ENCODE data around the gene PCDHGC5. TPM values are rescaled to one million over a fixed set of nuclear protein-coding genes. Genes with fewer than 3 reads are reported as not detected.

The PCDHGC5 gene
- total and polyA plus RNA-seq, 2 donors (not counting 3 experiments of a cell fraction or from before 2014, with no cell fraction given): 0.21 to 1.2 TPM

DNA sequence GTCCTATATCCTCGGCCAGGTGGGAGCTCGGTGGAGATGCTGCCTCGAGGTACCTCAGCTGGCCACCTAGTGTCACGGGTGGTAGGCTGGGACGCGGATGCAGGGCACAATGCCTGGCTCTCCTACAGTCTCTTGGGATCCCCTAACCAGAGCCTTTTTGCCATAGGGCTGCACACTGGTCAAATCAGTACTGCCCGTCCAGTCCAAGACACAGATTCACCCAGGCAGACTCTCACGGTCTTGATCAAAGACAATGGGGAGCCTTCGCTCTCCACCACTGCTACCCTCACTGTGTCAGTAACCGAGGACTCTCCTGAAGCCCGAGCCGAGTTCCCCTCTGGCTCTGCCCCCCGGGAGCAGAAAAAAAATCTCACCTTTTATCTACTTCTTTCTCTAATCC, 11.1 kb upstream of the PCDHGC5 start:
- intact Hi-C loops (cut with micrococcal nuclease): loop anchor here (2.0 kb wide), 1 partner anchor 57 kb away; the partner anchor contains the start of gene PCDHGA11
- no peak for DNase-seq (ENCODE audit: low read depth, low spot score)

GRCh38 chr5:141478321-141478945, 10.4 kb upstream of the PCDHGC5 start:
- BruUV-seq (replicated peaks): no TSS peak
- no peak for TF ChIP-seq POLR2AphosphoS5 (IDR thresholded peaks at IDR 0.05; ENCODE audit: insufficient read depth, low read depth, low read length)
- Histone ChIP-seq H4K20me1 (replicated peaks; ENCODE audit: control insufficient read depth, extremely low read depth, insufficient read depth, low read length) (no peaks in the 10 kb centered on the region), H3K4me1 (ENCODE audit: control insufficient read depth, extremely low read depth, insufficient read depth, low read length) (peaks cover 7% of the 10 kb centered on the region), H3K9me3 (replicated peaks; ENCODE audit: control insufficient read depth, insufficient read depth, low read length) (no peaks in the 10 kb centered on the region), H3K79me2 (ENCODE audit: control insufficient read depth, insufficient read depth, low read length) (no peaks in the 10 kb centered on the region), H3K36me3 (ENCODE audit: control insufficient read depth in 2 of 2, extremely low read depth in 1 of 2, insufficient read depth in 2 of 2, low read length in 2 of 2) (no peaks in the 10 kb centered on the region), H3K9ac (replicated peaks; ENCODE audit: extremely low read depth, insufficient read depth, low read length) (no peak overlapping the region), H3K27ac (ENCODE audit: insufficient read depth, low read depth, low read length) (no peak overlapping the region), H3K27me3 (ENCODE audit: control insufficient read depth in 2 of 2, insufficient read depth in 2 of 2, low read length in 2 of 2) (peaks cover 1 to 5% of the 10 kb centered on the region in 2 experiments), H3K4me3 (replicated peaks in 1 of 3; ENCODE audit: insufficient read depth in 1 of 3, low read depth in 1 of 3, low read length in 3 of 3) (no peak overlapping the region), H3K9me1 (replicated peaks; ENCODE audit: control insufficient read depth, extremely low read depth, insufficient read depth, low read length) (no peaks in the 10 kb centered on the region), H2AFZ (ENCODE audit: low read depth, low read length) (no peak overlapping the region), H3K4me2 (ENCODE audit: insufficient read depth, low read length) (no peak overlapping the region)
- FAIRE-seq: no peak
- dilution Hi-C loops (cut with MboI; ENCODE audit: extremely low pct_ligation_motif_present, low sequenced_read_pairs) (no loop called here), intact Hi-C loops (cut with micrococcal nuclease) (no loop called here)
- POLR2A ChIA-PET: no interaction called here
- CTCF ChIA-PET: interaction anchor here (1.1 to 1.6 kb wide), 2 partner anchors 36 to 80 kb away, joined by 3 to 7 read pairs; no protein-coding TSS in a partner anchor
- no peak for DNase-seq (ENCODE audit: low read depth, low spot score)

More for the DNA sequence above, 11.1 kb upstream of the PCDHGC5 start:
- no peak overlapping the region for H3K9ac ChIP-seq (replicated peaks; ENCODE audit: extremely low read depth, insufficient read depth, low read length)
- H3K4me3 ChIP-seq (replicated peaks in 1 of 3; ENCODE audit: insufficient read depth in 1 of 3, low read depth in 1 of 3, low read length in 3 of 3): no peak overlapping the region
- H3K27ac ChIP-seq (ENCODE audit: insufficient read depth, low read depth, low read length): no peak overlapping the region
- H3K79me2 ChIP-seq (ENCODE audit: control insufficient read depth, insufficient read depth, low read length): no peaks in the 10 kb centered on the region
- H3K27me3 ChIP-seq (ENCODE audit: control insufficient read depth in 2 of 2, insufficient read depth in 2 of 2, low read length in 2 of 2): peaks cover 0 to 5% of the 10 kb centered on the region in 2 experiments
- H3K9me3 ChIP-seq (replicated peaks; ENCODE audit: control insufficient read depth, insufficient read depth, low read length): no peaks in the 10 kb centered on the region
- H3K36me3 ChIP-seq (ENCODE audit: control insufficient read depth in 2 of 2, extremely low read depth in 1 of 2, insufficient read depth in 2 of 2, low read length in 2 of 2): no peaks in the 10 kb centered on the region
- H4K20me1 ChIP-seq (replicated peaks; ENCODE audit: control insufficient read depth, extremely low read depth, insufficient read depth, low read length): no peaks in the 10 kb centered on the region
- TF ChIP-seq FOS (IDR thresholded peaks at IDR 0.05; ENCODE audit: borderline replicate concordance, insufficient read depth, low read length) (no peak), POLR2AphosphoS5 (IDR thresholded peaks at IDR 0.05; ENCODE audit: insufficient read depth, low read depth, low read length) (no peak)
- TF ChIP-seq, protein P1, sequence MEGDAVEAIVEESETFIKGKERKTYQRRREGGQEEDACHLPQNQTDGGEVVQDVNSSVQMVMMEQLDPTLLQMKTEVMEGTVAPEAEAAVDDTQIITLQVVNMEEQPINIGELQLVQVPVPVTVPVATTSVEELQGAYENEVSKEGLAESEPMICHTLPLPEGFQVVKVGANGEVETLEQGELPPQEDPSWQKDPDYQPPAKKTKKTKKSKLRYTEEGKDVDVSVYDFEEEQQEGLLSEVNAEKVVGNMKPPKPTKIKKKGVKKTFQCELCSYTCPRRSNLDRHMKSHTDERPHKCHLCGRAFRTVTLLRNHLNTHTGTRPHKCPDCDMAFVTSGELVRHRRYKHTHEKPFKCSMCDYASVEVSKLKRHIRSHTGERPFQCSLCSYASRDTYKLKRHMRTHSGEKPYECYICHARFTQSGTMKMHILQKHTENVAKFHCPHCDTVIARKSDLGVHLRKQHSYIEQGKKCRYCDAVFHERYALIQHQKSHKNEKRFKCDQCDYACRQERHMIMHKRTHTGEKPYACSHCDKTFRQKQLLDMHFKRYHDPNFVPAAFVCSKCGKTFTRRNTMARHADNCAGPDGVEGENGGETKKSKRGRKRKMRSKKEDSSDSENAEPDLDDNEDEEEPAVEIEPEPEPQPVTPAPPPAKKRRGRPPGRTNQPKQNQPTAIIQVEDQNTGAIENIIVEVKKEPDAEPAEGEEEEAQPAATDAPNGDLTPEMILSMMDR (IDR thresholded peaks at IDR 0.05; ENCODE audit: extremely low read depth in 1 of 2, insufficient read depth in 1 of 2, low read depth in 1 of 2, low read length in 2 of 2): no peak
- FAIRE-seq: no peak
- no peaks in the 10 kb centered on the region for H3K9me1 ChIP-seq (replicated peaks; ENCODE audit: control insufficient read depth, extremely low read depth, insufficient read depth, low read length)
- ChIA-PET POLR2A (no interaction called here), CTCF (interaction anchor here (0.6 to 3.4 kb wide), 4 partner anchors 36 to 80 kb away, joined by 3 to 64 read pairs (median 5); partner anchors contain the start of gene PCDHGA12)
- dilution Hi-C loops (cut with MboI; ENCODE audit: extremely low pct_ligation_motif_present, low sequenced_read_pairs): no loop called here
- BruUV-seq (replicated peaks): no TSS peak
- peaks cover 7% of the 10 kb centered on the region for H3K4me1 ChIP-seq (ENCODE audit: control insufficient read depth, extremely low read depth, insufficient read depth, low read length)
- H3K4me2 ChIP-seq (ENCODE audit: insufficient read depth, low read length): no peak overlapping the region
- H2AFZ ChIP-seq (ENCODE audit: low read depth, low read length): no peak overlapping the region
